LNCAP (cell line): Measurements from ENCODE around the gene PSMD11.

Source experiments
- CTCF ChIP-seq: fragments of 450-650 bp; IDR thresholded peaks from 2 replicates; pipeline ENCODE4 v1.5.1; 2017; ENCODE audit warnings: mild to moderate bottlenecking

PSMD11 gene

DNA sequence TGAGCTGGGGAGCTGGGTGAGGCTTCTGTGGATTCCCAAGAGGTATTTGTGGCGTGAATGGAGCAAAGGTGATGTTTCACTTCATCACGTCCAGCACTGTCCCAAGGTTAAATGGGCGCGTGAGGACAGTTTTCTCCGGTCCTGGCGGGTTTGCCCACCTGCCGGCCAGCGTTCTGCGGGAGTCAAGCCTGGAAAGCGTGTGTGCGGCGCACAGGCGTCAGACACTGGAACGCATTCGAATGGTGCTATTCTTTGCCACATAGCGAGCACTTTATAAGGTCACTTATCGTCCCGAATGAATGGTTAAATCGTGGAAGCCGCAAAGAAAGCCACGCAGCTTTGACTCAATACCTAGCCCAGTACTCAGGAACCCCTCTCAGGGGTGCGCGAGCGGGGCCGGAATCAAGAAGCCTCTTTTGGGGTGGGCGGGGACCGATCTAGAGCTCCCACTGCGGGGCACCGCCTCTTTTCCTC is 446 bp upstream of the PSMD11 start:
- TF ChIP-seq CTCF, result no peak; the same call in 1 of the 2 replicates

DNA sequence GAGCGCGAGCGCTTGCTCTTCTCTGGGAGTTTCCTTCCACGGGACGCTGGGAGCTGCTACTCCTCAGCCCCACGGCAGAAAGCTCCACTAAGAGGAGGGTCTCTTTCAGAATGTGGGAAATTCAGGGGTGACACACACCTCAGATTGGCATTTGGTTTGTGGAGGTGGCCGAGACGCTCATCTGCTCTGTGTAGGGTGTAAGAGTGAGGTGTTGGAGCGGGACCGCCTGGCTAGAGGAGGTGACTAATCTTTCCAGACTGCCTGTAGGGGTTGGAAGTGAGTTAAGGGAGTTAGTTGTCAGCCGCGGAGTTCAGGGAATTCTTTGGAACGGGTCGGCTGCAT is 735 bp downstream of the PSMD11 start:
- no peak for TF ChIP-seq CTCF

DNA sequence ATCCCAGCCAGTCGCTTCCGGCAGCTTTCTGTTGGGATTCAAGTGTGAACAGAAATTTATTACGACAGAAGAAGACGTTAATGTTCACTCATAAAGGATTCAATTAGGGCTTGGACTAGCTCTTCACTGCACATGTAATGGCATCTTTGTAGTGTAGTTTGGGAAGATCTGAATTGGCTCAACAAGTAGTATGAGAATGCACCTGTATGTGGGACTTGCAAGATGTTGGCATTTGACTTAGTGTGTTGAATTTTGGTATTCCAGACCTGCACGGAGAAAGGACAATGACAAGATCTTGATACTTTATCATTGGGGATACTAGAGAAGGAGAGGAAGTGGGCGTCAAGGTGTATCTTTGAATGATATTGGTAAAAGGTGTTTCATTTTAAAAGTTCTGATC is 1.2 kb downstream of the PSMD11 start:
- TF ChIP-seq CTCF, result no peak

GRCh38 chr17:32445971-32446370 is 1.7 kb downstream of the PSMD11 start:
- TF ChIP-seq CTCF, result no peak

- TF ChIP-seq CTCF, result no peak
Measured at GRCh38 chr17:32446949-32447348, 2.6 kb downstream of the PSMD11 start.

DNA sequence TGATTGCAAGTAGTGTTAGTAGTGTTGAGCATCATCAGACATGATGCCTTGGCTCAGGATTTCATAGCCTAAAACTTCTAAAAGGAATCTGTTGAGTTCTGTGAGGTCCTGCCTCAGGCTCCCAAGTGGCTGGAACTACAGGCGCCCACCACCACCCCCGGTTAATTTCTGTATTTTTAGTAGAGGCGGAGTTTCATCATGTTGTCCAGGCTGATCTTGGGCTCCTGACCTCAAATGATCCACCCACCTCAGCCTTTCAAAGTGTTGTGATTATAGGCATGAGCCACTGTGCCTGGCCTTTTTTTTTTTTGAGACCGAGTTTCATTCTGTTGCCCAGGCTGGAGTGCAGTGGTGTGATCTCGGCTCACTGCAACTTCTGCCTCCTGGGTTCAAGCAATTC is 5.7 kb downstream of the PSMD11 start:
- TF ChIP-seq CTCF, result no peak

GRCh38 chr17:32451879-32452278 is 7.6 kb downstream of the PSMD11 start:
- TF ChIP-seq CTCF, result no peak

DNA sequence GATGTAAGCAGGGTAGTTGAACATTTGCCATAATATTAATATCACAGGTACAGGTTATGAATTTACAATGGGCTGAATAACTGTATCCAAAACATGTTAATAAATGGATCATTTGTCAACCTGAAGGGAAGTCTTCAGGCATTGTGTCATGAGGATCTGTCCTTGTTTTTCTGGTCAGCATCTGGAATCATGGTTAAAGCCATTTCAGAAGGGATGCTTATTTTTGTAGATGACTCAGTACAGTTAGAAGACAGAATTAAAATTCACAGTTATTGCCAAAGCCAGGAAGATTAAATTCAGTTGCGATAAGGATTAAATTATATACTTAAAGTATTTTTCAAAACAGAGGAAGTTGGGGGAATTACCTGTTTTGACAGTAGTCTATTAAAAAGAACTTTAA is 8.0 kb downstream of the PSMD11 start:
- TF ChIP-seq CTCF, result no peak
